ENCODE results near the gene BST2. TPM values are rescaled to one million over a fixed set of nuclear protein-coding genes. Genes with fewer than 3 reads are reported as not detected.

Gene BST2
- total RNA-seq, 3 donors from 2014 or later = 90.1 to 131 (median 127) TPM

DNA sequence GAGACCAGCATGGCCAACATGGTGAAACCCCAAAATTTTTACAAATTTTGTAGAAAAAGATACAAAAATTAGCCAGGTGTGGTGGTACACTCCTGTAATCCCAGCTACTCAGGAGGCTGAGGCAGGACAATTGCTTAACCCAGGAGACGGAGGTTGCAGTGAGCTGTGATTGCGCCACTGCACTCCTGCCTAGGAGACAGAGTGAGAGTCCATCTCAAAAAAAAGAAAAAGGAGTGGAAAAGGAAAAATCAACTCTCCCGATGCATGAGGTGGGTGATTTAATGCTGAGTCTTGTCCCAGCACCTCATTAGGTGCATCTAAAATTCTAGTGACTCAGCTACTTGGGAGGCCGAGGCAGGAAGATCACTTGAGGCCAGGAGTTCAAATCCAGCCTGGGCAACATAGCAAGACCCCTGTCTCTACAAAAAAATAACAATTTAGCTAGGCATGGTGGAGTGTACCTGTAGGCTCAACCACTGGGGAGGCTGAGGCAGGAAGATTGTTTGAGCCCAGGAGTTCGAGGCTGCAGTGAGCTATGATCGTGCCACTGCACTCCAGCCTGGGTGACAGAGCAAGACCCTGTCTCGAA is 48.3 kb downstream of the BST2 start:
- TF ChIP-seq POLR2A (IDR thresholded peaks at IDR 0.05) = no peak
- TF ChIP-seq, protein P1, sequence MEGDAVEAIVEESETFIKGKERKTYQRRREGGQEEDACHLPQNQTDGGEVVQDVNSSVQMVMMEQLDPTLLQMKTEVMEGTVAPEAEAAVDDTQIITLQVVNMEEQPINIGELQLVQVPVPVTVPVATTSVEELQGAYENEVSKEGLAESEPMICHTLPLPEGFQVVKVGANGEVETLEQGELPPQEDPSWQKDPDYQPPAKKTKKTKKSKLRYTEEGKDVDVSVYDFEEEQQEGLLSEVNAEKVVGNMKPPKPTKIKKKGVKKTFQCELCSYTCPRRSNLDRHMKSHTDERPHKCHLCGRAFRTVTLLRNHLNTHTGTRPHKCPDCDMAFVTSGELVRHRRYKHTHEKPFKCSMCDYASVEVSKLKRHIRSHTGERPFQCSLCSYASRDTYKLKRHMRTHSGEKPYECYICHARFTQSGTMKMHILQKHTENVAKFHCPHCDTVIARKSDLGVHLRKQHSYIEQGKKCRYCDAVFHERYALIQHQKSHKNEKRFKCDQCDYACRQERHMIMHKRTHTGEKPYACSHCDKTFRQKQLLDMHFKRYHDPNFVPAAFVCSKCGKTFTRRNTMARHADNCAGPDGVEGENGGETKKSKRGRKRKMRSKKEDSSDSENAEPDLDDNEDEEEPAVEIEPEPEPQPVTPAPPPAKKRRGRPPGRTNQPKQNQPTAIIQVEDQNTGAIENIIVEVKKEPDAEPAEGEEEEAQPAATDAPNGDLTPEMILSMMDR (IDR thresholded peaks at IDR 0.05) = no peak
- no peak for TF ChIP-seq POLR2AphosphoS5 (IDR thresholded peaks at IDR 0.05)
- peak overlapping the region in 1 of 2 donors; percentile 8 for H3K27ac ChIP-seq
- no peak overlapping the region for H3K4me3 ChIP-seq
- no peaks in the 10 kb centered on the region for H3K27me3 ChIP-seq
- H3K9me3 ChIP-seq = no peaks in the 10 kb centered on the region
- DNase-seq (ENCODE audit: low spot score in 2 of 2) = no peak
- H3K4me1 ChIP-seq = no peaks in the 10 kb centered on the region
- H3K36me3 ChIP-seq = no peaks in the 10 kb centered on the region
- intact Hi-C loops (cut with DNase I; ENCODE audit: low total_unique reads) = no loop called here

DNA sequence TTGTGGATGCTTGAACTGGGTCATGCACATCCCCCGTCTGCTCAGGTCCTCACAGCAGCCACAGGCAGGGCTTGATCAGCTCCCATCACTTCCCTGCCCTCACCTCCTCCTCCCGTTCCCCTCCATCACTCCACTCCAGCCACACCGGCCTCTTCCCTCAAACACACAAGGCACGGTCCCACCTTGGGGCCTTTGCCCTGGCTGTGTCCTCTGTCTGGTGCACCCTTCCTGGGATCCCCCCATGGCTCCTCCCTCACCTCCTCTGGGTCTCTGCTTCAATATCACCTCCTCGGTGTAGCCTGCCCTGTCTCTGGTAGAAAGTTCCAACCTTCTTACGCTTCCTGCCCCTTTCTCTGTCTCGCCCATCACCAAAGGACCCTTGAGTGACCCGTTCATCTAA is 52.0 kb downstream of the BST2 start:
- TF ChIP-seq POLR2A (IDR thresholded peaks at IDR 0.05) (no peak), POLR2AphosphoS5 (IDR thresholded peaks at IDR 0.05) (no peak)
- TF ChIP-seq, protein P1 (IDR thresholded peaks at IDR 0.05) = no peak
- no peaks in the 10 kb centered on the region for H3K9me3 ChIP-seq
- no peaks in the 10 kb centered on the region for H3K27me3 ChIP-seq
- no peak overlapping the region for H3K4me3 ChIP-seq
- no peak for DNase-seq (ENCODE audit: low spot score in 2 of 2)
- H3K27ac ChIP-seq = peak overlapping the region in 1 of 2 donors; percentile 38
- intact Hi-C loops (cut with DNase I; ENCODE audit: low total_unique reads) = no loop called here
- H3K4me1 ChIP-seq = no peaks in the 10 kb centered on the region
- H3K36me3 ChIP-seq = no peaks in the 10 kb centered on the region

Other genes with a start within 250 kb of the BST2 start
- 10 to 100 TPM; 15.5 to 29.0 (median 27.5) TPM for gene USE1, start 190.3 kb downstream of the BST2 start, total RNA-seq
- 10 to 100 TPM in 1 of 3 donors, 1 to 10 TPM in 2; 8.8 to 13.8 (median 9.4) TPM for gene OCEL1, start 179.4 kb downstream of the BST2 start, total RNA-seq
- 10 to 100 TPM; 23.2 to 52.4 (median 34.7) TPM for gene NR2F6, start 159.7 kb downstream of the BST2 start, total RNA-seq
- gene USHBP1, start 140.9 kb downstream of the BST2 start, total RNA-seq = 1 to 10 TPM; 5.8 to 8.8 (median 7.0) TPM
- 10 to 100 TPM; 48.5 to 65.6 (median 54.1) TPM for gene BABAM1, start 138.2 kb downstream of the BST2 start, total RNA-seq
- gene ANKLE1, start 123.7 kb downstream of the BST2 start, total RNA-seq = 1 to 10 TPM in 2 of 3 donors, under 1 TPM in 1; 0.96 to 1.6 (median 1.0) TPM
- gene ABHD8, start 102.2 kb downstream of the BST2 start, total RNA-seq = 10 to 100 TPM in 2 of 3 donors, 1 to 10 TPM in 1; 6.7 to 14.4 (median 11.0) TPM
- 100 to 1,000 TPM in 1 of 3 donors, 10 to 100 TPM in 2; 88.5 to 139 (median 98.0) TPM for gene MRPL34, start 99.8 kb downstream of the BST2 start, total RNA-seq
- 10 to 100 TPM in 2 of 3 donors, 1 to 10 TPM in 1; 9.2 to 18.7 (median 11.1) TPM for gene DDA1, start 96.1 kb downstream of the BST2 start, total RNA-seq
- gene ANO8, start 70.8 kb downstream of the BST2 start, total RNA-seq = 1 to 10 TPM; 5.1 to 7.2 (median 5.9) TPM
- gene GTPBP3, start 68.1 kb downstream of the BST2 start, total RNA-seq = 10 to 100 TPM; 15.5 to 22.6 (median 17.7) TPM
- 10 to 100 TPM; 19.9 to 68.8 (median 51.2) TPM for gene PLVAP, start 28.3 kb downstream of the BST2 start, total RNA-seq
- under 1 TPM in 2 of 3 donors, not detected in 1; 0.64 to 0.66 TPM for gene CCDC194, start 11.4 kb downstream of the BST2 start, total RNA-seq
- gene MVB12A, start 14.4 kb upstream of the BST2 start, total RNA-seq = 10 to 100 TPM; 51.5 to 76.4 (median 74.1) TPM
- under 1 TPM; 0.33 to 0.73 (median 0.64) TPM for gene TMEM221, start 43.0 kb upstream of the BST2 start, total RNA-seq
- gene NXNL1, start 55.3 kb upstream of the BST2 start, total RNA-seq = under 1 TPM in 1 of 3 donors, not detected in 2; 0.64 TPM
- 10 to 100 TPM; 32.4 to 35.4 (median 34.8) TPM for gene SLC27A1, start 64.9 kb upstream of the BST2 start, total RNA-seq
- 10 to 100 TPM; 62.2 to 89.8 (median 72.4) TPM for gene PGLS, start 106.0 kb upstream of the BST2 start, total RNA-seq
- gene COLGALT1, start 150.0 kb upstream of the BST2 start, total RNA-seq = 10 to 100 TPM; 45.1 to 99.9 (median 57.0) TPM